ENCODE measurements around the gene SAMHD1. TPM values are rescaled to one million over a fixed set of nuclear protein-coding genes. Genes with fewer than 3 reads are reported as not detected.

Gene SAMHD1
- total and polyA plus RNA-seq, 2 of the 13 experiments (the other 11 are each of a cell fraction or from before 2014, with no cell fraction given) = 16.9 to 43.5 TPM

GRCh38 chr20:36957875-36958667 lies 6.6 kb upstream of the SAMHD1 start (continued):
- TF ChIP-seq, protein P1, sequence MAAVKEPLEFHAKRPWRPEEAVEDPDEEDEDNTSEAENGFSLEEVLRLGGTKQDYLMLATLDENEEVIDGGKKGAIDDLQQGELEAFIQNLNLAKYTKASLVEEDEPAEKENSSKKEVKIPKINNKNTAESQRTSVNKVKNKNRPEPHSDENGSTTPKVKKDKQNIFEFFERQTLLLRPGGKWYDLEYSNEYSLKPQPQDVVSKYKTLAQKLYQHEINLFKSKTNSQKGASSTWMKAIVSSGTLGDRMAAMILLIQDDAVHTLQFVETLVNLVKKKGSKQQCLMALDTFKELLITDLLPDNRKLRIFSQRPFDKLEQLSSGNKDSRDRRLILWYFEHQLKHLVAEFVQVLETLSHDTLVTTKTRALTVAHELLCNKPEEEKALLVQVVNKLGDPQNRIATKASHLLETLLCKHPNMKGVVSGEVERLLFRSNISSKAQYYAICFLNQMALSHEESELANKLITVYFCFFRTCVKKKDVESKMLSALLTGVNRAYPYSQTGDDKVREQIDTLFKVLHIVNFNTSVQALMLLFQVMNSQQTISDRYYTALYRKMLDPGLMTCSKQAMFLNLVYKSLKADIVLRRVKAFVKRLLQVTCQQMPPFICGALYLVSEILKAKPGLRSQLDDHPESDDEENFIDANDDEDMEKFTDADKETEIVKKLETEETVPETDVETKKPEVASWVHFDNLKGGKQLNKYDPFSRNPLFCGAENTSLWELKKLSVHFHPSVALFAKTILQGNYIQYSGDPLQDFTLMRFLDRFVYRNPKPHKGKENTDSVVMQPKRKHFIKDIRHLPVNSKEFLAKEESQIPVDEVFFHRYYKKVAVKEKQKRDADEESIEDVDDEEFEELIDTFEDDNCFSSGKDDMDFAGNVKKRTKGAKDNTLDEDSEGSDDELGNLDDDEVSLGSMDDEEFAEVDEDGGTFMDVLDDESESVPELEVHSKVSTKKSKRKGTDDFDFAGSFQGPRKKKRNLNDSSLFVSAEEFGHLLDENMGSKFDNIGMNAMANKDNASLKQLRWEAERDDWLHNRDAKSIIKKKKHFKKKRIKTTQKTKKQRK (IDR thresholded peaks at IDR 0.05; ENCODE audit: low read length) = no peak
- TF ChIP-seq ZHX2 (IDR thresholded peaks at IDR 0.05; ENCODE audit: low read depth) (no peak), ZHX2 (CRISPR knock-in tag; IDR thresholded peaks at IDR 0.05; ENCODE audit: borderline replicate concordance) (no peak), TGIF2 (CRISPR knock-in tag; IDR thresholded peaks at IDR 0.05) (no peak), ZBTB21 (CRISPR knock-in tag; IDR thresholded peaks at IDR 0.05) (peak; percentile 36; the same call in 1 of the 2 replicates), ZNF761 (CRISPR knock-in tag; conservative IDR thresholded peaks at IDR 0.05) (no peak), ZMYM3 (CRISPR knock-in tag; IDR thresholded peaks at IDR 0.05) (peak; percentile 26; the same call in 1 of the 2 replicates), ZNF362 (CRISPR knock-in tag; IDR thresholded peaks at IDR 0.05; ENCODE audit: borderline replicate concordance) (no peak), ZNF256 (CRISPR knock-in tag; conservative IDR thresholded peaks at IDR 0.05) (no peak), SALL2 (CRISPR knock-in tag; IDR thresholded peaks at IDR 0.05) (no peak)
- TF ChIP-seq, protein P2, sequence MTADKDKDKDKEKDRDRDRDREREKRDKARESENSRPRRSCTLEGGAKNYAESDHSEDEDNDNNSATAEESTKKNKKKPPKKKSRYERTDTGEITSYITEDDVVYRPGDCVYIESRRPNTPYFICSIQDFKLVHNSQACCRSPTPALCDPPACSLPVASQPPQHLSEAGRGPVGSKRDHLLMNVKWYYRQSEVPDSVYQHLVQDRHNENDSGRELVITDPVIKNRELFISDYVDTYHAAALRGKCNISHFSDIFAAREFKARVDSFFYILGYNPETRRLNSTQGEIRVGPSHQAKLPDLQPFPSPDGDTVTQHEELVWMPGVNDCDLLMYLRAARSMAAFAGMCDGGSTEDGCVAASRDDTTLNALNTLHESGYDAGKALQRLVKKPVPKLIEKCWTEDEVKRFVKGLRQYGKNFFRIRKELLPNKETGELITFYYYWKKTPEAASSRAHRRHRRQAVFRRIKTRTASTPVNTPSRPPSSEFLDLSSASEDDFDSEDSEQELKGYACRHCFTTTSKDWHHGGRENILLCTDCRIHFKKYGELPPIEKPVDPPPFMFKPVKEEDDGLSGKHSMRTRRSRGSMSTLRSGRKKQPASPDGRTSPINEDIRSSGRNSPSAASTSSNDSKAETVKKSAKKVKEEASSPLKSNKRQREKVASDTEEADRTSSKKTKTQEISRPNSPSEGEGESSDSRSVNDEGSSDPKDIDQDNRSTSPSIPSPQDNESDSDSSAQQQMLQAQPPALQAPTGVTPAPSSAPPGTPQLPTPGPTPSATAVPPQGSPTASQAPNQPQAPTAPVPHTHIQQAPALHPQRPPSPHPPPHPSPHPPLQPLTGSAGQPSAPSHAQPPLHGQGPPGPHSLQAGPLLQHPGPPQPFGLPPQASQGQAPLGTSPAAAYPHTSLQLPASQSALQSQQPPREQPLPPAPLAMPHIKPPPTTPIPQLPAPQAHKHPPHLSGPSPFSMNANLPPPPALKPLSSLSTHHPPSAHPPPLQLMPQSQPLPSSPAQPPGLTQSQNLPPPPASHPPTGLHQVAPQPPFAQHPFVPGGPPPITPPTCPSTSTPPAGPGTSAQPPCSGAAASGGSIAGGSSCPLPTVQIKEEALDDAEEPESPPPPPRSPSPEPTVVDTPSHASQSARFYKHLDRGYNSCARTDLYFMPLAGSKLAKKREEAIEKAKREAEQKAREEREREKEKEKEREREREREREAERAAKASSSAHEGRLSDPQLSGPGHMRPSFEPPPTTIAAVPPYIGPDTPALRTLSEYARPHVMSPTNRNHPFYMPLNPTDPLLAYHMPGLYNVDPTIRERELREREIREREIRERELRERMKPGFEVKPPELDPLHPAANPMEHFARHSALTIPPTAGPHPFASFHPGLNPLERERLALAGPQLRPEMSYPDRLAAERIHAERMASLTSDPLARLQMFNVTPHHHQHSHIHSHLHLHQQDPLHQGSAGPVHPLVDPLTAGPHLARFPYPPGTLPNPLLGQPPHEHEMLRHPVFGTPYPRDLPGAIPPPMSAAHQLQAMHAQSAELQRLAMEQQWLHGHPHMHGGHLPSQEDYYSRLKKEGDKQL (CRISPR knock-in tag; IDR thresholded peaks at IDR 0.05; ENCODE audit: low read depth) = no peak
